BE2C (cell line): ENCODE measurements around the gene SLC39A11.

Experiments used
- DNase-seq: peaks from one replicate; pipeline ENCODE4 v3.0.0-alpha.2; 2020
- H3K27me3 ChIP-seq: fragments of 250-450 bp; sonication (Bioruptor Pico); 2 replicates; pipeline ENCODE4 v1.5.1; 2020; ENCODE audit warnings: mild to moderate bottlenecking
- H3K36me3 ChIP-seq: fragments of 250-450 bp; sonication (Bioruptor Pico); 2 replicates; pipeline ENCODE4 v1.5.1; 2020; ENCODE audit warnings: mild to moderate bottlenecking
- H3K4me1 ChIP-seq: fragments of 250-450 bp; sonication (Bioruptor Pico); 2 replicates; pipeline ENCODE4 v1.5.1; 2020
- H3K4me3 ChIP-seq: 2 replicates; pipeline ENCODE4 v1.5.1; 2011; ENCODE audit warnings: low read depth, low read length
- H3K9me3 ChIP-seq: fragments of 250-450 bp; sonication (Bioruptor Pico); 2 replicates; pipeline ENCODE4 v1.5.1; 2020
- CTCF ChIP-seq: IDR thresholded peaks from 2 replicates; pipeline ENCODE4 v1.5.1; 2012; ENCODE audit warnings: mild to moderate bottlenecking, low read depth, low read length

SLC39A11 gene

GRCh38 chr17:73023759-73024158, 68.7 kb downstream of the SLC39A11 start:
- TF ChIP-seq CTCF = no peak
- H3K4me1 ChIP-seq = no peaks in the 10 kb centered on the region
- no peak overlapping the region for H3K4me3 ChIP-seq
- no peaks in the 10 kb centered on the region for H3K9me3 ChIP-seq
- no peaks in the 10 kb centered on the region for H3K36me3 ChIP-seq
- H3K27me3 ChIP-seq = no peaks in the 10 kb centered on the region
- no peak for DNase-seq

DNA sequence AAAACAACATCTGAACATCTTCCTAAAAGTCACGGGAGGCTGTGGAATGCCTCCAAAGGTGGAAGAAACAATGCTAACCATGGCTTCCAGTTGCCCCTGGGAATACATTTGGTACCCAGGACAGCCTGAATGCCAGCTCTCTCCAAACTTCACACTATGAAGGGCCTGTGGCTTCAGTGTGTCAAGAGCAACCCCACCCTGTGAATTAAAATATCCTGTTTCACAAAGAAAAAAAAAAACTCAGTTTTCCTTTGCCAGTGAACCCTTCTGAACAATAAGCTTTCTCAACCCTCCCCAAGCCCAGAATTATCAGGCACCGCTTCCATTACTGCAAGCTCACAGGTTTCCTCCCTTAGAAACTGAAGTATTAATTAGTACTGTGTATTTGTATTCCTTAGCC, 69.8 kb downstream of the SLC39A11 start:
- Histone ChIP-seq H3K4me3 (no peak overlapping the region), H3K36me3 (no peaks in the 10 kb centered on the region)

GRCh38 chr17:73021771-73022170, 70.7 kb downstream of the SLC39A11 start:
- no peak for TF ChIP-seq CTCF
- Histone ChIP-seq H3K4me3 (no peak overlapping the region), H3K4me1 (no peaks in the 10 kb centered on the region), H3K27me3 (no peaks in the 10 kb centered on the region), H3K36me3 (no peaks in the 10 kb centered on the region), H3K9me3 (no peaks in the 10 kb centered on the region)
- no peak for DNase-seq

More for the DNA sequence above, 69.8 kb downstream of the SLC39A11 start:
- H3K27me3 ChIP-seq = no peaks in the 10 kb centered on the region
- H3K4me1 ChIP-seq = no peaks in the 10 kb centered on the region
- no peak for DNase-seq
- no peak for TF ChIP-seq CTCF
- H3K9me3 ChIP-seq = no peaks in the 10 kb centered on the region

GRCh38 chr17:73020110-73020509, 72.4 kb downstream of the SLC39A11 start:
- Histone ChIP-seq H3K27me3 (no peaks in the 10 kb centered on the region), H3K9me3 (no peaks in the 10 kb centered on the region), H3K4me3 (no peak overlapping the region), H3K36me3 (no peaks in the 10 kb centered on the region), H3K4me1 (no peaks in the 10 kb centered on the region)
- DNase-seq = no peak
- TF ChIP-seq CTCF = no peak

DNA sequence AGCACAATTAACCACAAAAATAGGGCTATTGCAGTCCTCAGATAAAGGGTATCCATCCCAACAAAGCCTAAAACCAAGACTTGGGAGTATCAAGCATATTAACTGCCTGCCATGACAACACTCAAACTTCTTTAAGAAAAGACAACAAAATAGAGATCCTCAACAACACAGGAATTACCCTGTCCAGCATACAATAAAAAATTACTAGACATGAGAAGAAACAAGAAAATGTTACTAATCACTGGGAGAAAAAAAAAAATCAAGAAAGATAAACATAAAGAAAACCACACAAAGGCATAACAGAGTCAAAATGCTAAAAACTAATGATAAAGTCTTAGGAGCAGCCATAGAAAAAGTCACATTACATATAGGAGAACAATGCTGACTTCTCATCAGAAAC, 73.9 kb downstream of the SLC39A11 start:
- no peaks in the 10 kb centered on the region for H3K9me3 ChIP-seq
- no peaks in the 10 kb centered on the region for H3K36me3 ChIP-seq
- no peaks in the 10 kb centered on the region for H3K27me3 ChIP-seq
- no peak for DNase-seq
- no peak overlapping the region for H3K4me3 ChIP-seq
- no peaks in the 10 kb centered on the region for H3K4me1 ChIP-seq
- no peak for TF ChIP-seq CTCF

GRCh38 chr17:73017658-73018057, 74.8 kb downstream of the SLC39A11 start:
- no peak for TF ChIP-seq CTCF
- H3K4me3 ChIP-seq = no peak overlapping the region
- H3K36me3 ChIP-seq = no peaks in the 10 kb centered on the region
- no peaks in the 10 kb centered on the region for H3K27me3 ChIP-seq
- no peak for DNase-seq
- no peaks in the 10 kb centered on the region for H3K4me1 ChIP-seq
- H3K9me3 ChIP-seq = no peaks in the 10 kb centered on the region
